Upper lobe of left lung (tissue), 6 donors: Measurements from ENCODE around the gene SPRED3. TPM values are rescaled to one million over a fixed set of nuclear protein-coding genes. Genes with fewer than 3 reads are reported as not detected.

Experiments used
- ATAC-seq, 2 donors: fragments of 200-7000 bp; cut with Tn5 transposase; one replicate each; pipeline ENCODE4 v1.9.1; 2022; ENCODE audit warnings: mild to moderate bottlenecking in 2 of 2, moderate library complexity in 2 of 2; ENCODE audit not compliant: low FRiP score in 2 of 2
- DNase-seq, 2 donors: peaks; one replicate each; pipeline ENCODE4 v3.0.0-alpha.2; 2019 to 2020
- H3K27ac ChIP-seq, 4 donors: fragments of 200-600 bp; sonication (generic); one replicate each; pipeline ENCODE4 v1.5.1; 2016 to 2019
- H3K27me3 ChIP-seq, 4 donors: fragments of 200-600 bp; sonication (generic); one replicate each; pipeline ENCODE4 v1.5.1; 2017 to 2019
- H3K36me3 ChIP-seq, 4 donors: fragments of 200-600 bp; sonication (generic); one replicate each; pipeline ENCODE4 v1.5.1; 2016 to 2019
- H3K4me1 ChIP-seq, 4 donors: fragments of 200-600 bp; sonication (generic); one replicate each; pipeline ENCODE4 v1.5.1; 2018 to 2019
- H3K4me3 ChIP-seq, 4 donors: fragments of 200-600 bp; sonication (generic); one replicate each; pipeline ENCODE4 v1.5.1; 2017 to 2019; ENCODE audit warnings: mild to moderate bottlenecking in 2 of 4, moderate library complexity in 1 of 4
- H3K9me3 ChIP-seq, 4 donors: fragments of 200-600 bp; sonication (generic); one replicate each; pipeline ENCODE4 v1.5.1; 2018 to 2019
- EP300 ChIP-seq, 4 donors: sonication (generic); formaldehyde crosslinking; IDR thresholded peaks; one replicate each; pipeline ENCODE4 v1.5.1; 2017; ENCODE audit warnings: antibody characterized with exemption in 4 of 4, control low read depth in 2 of 4
- POLR2A ChIP-seq, 4 donors: fragments of 450-650 bp; IDR thresholded peaks; one replicate each; pipeline ENCODE4 v1.5.1; 2016 to 2017; ENCODE audit warnings: antibody characterized with exemption in 4 of 4, mild to moderate bottlenecking in 2 of 4
- POLR2AphosphoS5 ChIP-seq, 2 donors: sonication (generic); formaldehyde crosslinking; IDR thresholded peaks; one replicate each; pipeline ENCODE4 v1.5.1; 2017; ENCODE audit warnings: antibody characterized with exemption in 2 of 2
- WGBS, 2 donors: methylation state at CpG; one replicate each; pipeline ENCODE4 v1.1.5; 2017 to 2018; 5-methylcytosine and 5-hydroxymethylcytosine counted together
- total RNA-seq, 6 donors: library from RNA; depleted of rRNA in 4 of 6; stranded (reverse); fragments of >200 nt in 4 of 6; gene quantifications; one replicate each; pipeline versions ENCODE4 v1.1.0 to v1.2.1, GENCODE V29; 2016 to 2021
- TF ChIP-seq, protein P1 (sequence below), 6 experiments: fragments of 450-650 bp in 4 of 6; fragments of 200-600 bp in 2 of 6; sonication (generic) in 2 of 6; IDR thresholded peaks; one replicate each; pipeline ENCODE4 v1.5.1; 2016 to 2019; ENCODE audit warnings: antibody characterized with exemption in 6 of 6
- donor health status: DM: no; HTN: no; CAD: no; lungs with moderate emphysema.
- donor health status: DM: no; HTN: yes; CAD: no; lungs with severe emphysema.

SPRED3 gene
- total RNA-seq, 6 donors from 2014 or later, result 0.11 to 2.1 (median 0.85) TPM

- peak in 1 of 2 donors; percentile 86 for DNase-seq
- WGBS, 2 donors, result 4 to 7% methylated on average over 11 to 19 of the region's 36 CpGs
- peak overlapping the region in 3 of 4 donors; percentile 54 to 65 (median 62) for H3K4me3 ChIP-seq
Observed at GRCh38 chr19:38386971-38387549, 1.4 kb upstream of the SPRED3 start.

DNA sequence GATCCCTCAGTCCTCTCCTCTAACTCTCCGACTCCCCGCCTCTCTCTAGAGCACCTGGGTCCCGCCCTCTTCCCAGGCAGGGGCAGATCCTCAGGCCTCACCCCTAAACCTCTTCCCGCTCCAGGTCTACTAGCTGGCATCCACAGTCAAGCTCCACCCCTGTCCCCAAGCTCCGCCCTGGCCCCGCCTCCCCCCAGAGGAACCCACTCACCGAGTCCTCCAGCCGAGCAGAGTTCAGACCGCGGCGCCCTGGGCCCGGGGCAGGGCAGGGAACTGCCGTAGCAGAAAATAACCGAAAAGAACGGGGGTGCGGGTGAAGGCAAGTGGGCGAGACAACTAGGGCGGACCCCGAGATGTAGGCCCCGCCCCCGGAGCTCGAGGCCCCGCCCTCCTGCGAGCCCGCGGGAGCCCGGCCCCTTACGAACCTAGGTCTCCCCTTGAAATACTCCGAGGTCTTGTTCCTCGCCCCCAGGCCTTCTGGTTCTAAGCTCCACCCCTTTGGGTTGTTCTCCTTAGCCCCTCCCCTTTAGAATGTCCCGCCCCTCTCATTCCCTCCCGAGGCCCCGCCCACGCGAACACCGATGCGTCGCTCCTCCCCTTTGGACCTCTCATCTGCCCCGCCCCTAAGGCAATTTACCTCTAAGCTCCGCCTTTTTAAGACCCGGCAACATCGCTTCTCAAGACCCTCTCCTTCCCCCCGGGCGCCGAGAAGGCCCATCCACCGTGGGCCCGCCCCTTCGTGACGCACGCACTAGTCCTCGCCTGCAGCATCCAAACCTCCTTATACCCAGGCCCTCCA is 748 bp upstream of the SPRED3 start, which contains the start of gene GGN:
TSS of gene GGN (minus strand) at position 485 of the 799 bp plus-strand sequence. CDS start 773 bp downstream, outside the sequence.
- peak; percentile 92 to 96 for DNase-seq

More at GRCh38 chr19:38386971-38387549, 1.4 kb upstream of the SPRED3 start:
- Histone ChIP-seq H3K4me1 (peaks cover 33 to 44% (median 38%) of the 10 kb centered on the region in 4 donors), H3K27me3 (peaks cover 0 to 18% (median 3%) of the 10 kb centered on the region in 4 donors), H3K27ac (peak overlapping the region in 2 of 4 donors; percentile 51 to 82), H3K9me3 (no peaks in the 10 kb centered on the region), H3K36me3 (peaks cover 9 to 34% (median 26%) of the 10 kb centered on the region in 4 donors)
- TF ChIP-seq, protein P1, sequence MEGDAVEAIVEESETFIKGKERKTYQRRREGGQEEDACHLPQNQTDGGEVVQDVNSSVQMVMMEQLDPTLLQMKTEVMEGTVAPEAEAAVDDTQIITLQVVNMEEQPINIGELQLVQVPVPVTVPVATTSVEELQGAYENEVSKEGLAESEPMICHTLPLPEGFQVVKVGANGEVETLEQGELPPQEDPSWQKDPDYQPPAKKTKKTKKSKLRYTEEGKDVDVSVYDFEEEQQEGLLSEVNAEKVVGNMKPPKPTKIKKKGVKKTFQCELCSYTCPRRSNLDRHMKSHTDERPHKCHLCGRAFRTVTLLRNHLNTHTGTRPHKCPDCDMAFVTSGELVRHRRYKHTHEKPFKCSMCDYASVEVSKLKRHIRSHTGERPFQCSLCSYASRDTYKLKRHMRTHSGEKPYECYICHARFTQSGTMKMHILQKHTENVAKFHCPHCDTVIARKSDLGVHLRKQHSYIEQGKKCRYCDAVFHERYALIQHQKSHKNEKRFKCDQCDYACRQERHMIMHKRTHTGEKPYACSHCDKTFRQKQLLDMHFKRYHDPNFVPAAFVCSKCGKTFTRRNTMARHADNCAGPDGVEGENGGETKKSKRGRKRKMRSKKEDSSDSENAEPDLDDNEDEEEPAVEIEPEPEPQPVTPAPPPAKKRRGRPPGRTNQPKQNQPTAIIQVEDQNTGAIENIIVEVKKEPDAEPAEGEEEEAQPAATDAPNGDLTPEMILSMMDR (IDR thresholded peaks at IDR 0.05), result no peak
- peak in 1 of 2 donors; percentile 16 for ATAC-seq

GRCh38 chr19:38389101-38389925 is 816 bp downstream of the SPRED3 start:
- TF ChIP-seq POLR2A (IDR thresholded peaks at IDR 0.05) (no peak), EP300 (IDR thresholded peaks at IDR 0.05) (no peak), POLR2AphosphoS5 (IDR thresholded peaks at IDR 0.05) (no peak)
- TF ChIP-seq, protein P1 (IDR thresholded peaks at IDR 0.05), result no peak
- H3K27me3 ChIP-seq, result peaks cover 0 to 20% (median 3%) of the 10 kb centered on the region in 4 donors
- peaks cover 33 to 45% (median 38%) of the 10 kb centered on the region in 4 donors for H3K4me1 ChIP-seq
- no peaks in the 10 kb centered on the region for H3K9me3 ChIP-seq
- ATAC-seq, result no peak
- no peak for DNase-seq
- peak overlapping the region in 2 of 4 donors; percentile 52 to 82 for H3K27ac ChIP-seq
- peaks cover 0 to 12% (median 4%) of the 10 kb centered on the region in 4 donors for H3K36me3 ChIP-seq
- WGBS, 2 donors, result 10 to 12% methylated on average over 14 to 25 of the region's 28 CpGs
- H3K4me3 ChIP-seq, result peak overlapping the region in 3 of 4 donors; percentile 54 to 65 (median 62)

More for the DNA sequence above, 748 bp upstream of the SPRED3 start, which contains the start of gene GGN:
- Histone ChIP-seq H3K9me3 (no peaks in the 10 kb centered on the region), H3K27me3 (peaks cover 0 to 18% (median 3%) of the 10 kb centered on the region in 4 donors), H3K4me1 (peaks cover 33 to 44% (median 38%) of the 10 kb centered on the region in 4 donors), H3K27ac (peak within 1 kb of the TSS; percentile 51 to 82 (median 68)), H3K36me3 (peaks cover 6 to 28% (median 19%) of the 10 kb centered on the region in 4 donors), H3K4me3 (peak within 1 kb of the TSS; percentile 53 to 65 (median 58))
- TF ChIP-seq EP300 (IDR thresholded peaks at IDR 0.05), result no peak
- no peak for TF ChIP-seq POLR2AphosphoS5 (IDR thresholded peaks at IDR 0.05)
- peak in 1 of 4 donors; percentile 51 for TF ChIP-seq POLR2A (IDR thresholded peaks at IDR 0.05)
- TF ChIP-seq, protein P1 (IDR thresholded peaks at IDR 0.05), result no peak
- 2 to 4% methylated on average over 38 to 51 of the region's 51 CpGs for WGBS, 2 donors
- peak; percentile 83 to 92 for ATAC-seq
